Stimulated activated CD8-positive, alpha-beta memory T cell treated with anti-CD3 and anti-CD28 coated beads, Interleukin-4, amount 100 ng/mL, for 48 hours (primary cell): Measurements from ENCODE around the gene SLC6A17.

Experiments used
- DNase-seq: peaks from one replicate; pipeline ENCODE4 v3.0.0-alpha.2; 2020

Gene SLC6A17

DNA sequence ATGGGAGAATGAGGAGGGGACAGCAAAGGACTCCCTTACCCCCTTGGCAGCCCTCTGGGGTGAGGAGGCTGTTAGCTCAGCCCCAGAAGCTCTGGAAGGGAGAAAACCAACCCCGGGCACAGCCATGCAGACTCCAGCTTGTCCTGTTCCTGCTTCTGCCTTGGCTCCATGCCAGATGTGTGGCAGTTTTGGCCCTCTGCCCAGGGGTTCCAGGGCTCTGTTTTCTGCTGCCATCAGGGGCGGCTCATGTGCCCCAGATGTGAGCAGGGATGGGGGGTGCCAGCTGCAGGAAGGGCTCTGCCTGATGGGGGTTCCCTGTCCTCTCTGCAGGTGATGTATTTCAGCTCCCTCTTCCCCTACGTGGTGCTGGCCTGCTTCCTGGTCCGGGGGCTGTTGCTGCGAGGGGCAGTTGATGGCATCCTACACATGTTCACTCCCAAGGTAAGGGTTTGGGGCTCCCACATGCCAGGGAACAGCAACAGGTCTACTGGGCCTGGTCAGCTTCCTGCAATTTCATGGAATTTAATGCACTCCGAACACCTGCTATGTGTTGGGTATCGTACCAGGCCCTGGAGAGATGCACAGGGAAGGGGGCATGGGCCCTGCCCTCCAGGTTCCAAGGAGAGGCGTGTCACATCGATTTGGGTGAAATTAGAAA is 26.1 kb downstream of the SLC6A17 start:
- no peak for DNase-seq

DNA sequence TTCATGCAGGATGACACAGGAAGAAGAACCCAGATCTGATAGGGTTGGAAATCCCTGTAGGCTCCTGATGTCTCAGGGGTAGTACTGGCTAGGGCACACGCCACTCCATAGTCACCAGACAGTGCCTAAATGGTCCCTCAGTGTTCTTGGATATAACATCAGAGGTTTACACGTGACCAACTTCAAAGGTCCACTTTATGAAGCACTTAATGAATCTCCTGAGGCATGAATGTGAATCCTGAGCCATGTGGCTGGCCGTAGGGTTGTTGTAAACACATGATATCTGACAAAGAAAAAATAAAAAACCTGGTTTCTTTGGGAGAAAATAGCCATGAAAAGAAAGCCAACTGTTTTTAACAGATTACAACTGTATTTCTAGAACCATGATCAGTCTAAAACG is 27.5 kb downstream of the SLC6A17 start:
- DNase-seq, result no peak

DNA sequence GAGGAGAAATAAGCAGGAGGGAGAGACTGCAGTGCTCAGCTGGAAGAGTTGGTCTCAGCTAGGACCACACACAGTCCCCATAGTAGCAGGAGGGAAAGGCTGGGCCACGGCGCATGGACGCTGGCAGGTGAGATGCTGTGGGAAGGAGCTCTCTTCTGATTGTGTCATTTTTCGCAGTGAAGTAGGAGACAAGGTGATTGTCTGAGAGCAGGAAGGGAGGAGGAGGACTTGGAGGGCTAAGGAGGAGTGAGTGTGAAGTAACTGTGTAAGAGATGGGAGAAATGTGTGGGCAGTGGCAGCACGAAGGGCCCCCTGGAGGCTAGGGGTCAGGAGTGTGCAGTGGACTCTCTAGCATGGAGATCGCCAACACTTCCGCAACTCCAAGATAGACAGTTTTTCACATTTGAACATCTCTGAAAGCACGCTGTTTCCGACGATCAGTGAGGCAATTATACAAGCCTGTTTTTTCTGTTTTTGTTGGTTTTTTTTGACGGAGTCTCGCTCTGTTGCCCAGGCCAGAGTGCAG is 33.4 kb downstream of the SLC6A17 start:
- no peak for DNase-seq

DNA sequence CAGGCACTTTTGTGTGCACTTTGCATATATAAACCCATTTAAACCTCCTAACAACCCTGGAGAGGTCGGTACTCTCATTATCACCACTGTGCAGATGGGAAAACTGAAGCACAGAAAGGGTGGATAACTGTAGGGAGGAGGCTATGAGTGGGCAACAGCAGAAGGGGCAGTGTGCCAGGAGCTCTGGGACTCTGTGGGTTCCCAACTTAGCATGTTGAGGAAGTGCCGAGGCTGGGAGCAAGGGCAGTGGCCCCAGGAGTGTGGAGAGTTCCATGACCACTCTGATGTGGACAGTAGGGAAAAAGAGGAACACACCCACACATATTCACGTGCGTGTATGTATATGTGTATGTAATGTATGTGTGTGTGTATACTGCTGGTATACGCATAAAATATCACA is 34.2 kb downstream of the SLC6A17 start:
- DNase-seq, result no peak

DNA sequence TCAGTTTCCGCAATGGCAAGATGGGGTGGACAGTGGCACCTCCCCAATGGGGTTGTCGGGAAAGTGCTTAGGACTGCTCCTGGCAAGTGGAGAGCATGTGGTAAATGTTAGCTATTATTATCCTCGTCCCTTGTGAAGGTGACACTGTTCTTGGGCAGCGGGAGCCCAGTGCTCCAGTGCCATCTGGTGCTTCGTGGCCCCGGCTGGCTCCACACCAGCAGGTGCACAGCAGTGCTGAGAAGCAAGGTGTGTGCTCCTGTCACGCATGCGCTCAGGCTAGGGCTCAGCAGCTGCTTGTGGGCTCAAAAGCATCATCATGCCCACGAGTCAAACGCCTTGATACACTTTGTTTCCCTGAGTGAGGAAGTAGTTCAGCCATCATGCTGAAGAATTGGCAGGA is 34.9 kb downstream of the SLC6A17 start:
- DNase-seq, result no peak

DNA sequence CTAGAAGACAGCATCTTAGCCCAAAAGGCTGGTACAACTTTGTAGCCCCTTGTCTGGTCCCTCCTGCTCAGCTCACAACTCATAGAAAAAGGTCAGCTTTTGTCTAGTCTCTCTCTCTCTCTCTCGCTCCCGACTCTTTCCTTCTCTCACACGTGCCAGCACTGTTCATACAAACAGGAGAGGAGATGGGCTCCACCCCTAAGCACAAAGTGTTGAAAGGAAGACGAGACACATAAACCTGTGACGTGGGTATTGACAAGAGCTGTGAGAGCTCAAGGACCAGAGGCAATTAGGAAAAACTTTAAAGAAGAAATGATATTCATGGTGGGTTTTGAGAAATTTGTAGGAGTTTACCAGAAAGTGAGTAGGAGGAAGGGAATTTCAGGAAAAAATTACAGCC is 36.3 kb downstream of the SLC6A17 start:
- DNase-seq, result no peak

DNA sequence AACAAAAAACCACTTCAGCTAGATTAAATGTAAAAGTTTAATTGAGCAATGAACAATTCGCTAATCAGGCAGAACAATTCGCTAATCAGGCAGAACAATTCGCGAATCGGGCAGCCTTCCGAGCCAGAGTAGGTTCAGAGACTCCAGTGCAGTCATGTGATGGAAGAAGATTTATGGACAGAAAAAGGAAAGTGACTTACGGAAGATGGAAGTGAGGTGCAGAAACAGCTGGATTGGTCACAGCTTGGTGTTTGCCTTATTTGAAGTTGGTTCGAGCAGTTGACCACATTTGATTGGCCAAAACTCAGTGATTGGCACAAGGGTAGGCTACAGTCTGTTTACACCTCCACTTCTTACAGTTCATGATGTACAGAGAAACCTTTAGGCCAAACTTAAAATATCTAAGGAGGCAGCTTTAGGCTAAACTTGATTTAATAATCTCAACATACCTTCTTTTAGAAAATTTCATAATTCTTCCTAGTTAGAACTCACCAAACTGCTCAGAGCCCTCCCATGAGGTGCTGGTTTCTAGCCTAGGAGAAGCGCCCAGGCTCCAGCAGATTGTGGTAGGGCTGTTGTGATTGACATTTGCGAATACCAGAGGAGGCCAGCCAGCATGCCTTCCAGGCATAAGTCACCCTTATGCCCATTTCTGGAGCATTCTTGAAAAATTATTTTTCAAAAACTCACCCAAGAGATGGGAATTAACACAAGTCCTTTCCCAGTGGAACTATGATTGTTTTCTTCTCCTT is 37.0 kb downstream of the SLC6A17 start:
- no peak for DNase-seq

DNA sequence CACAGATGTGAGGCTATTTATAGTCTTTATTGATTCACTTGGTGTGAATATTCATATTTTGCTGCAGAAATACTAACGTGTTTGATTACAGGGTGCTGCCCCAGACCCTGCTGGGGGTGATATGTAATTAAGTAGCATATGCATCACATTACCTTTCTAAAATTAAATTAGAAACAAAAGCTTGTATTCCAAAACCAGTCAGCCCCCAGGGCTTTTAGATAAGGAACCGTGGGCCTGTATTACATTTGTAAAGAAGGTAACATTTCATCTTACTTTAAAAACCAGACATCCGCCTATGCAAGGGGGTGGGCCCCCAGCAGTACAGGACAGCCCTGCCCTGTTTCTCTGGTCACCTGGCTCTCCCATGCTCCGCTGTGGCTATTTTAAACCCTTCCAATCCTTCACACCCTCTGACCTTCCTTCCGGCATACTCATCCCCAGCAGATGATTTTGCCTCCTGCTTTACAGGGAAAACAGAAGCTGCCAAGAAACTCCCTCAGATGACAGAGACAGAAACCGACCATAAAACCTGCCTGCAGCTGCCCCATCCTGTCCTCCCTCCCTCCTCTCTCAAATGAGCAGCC is 37.8 kb downstream of the SLC6A17 start:
- DNase-seq, result no peak

DNA sequence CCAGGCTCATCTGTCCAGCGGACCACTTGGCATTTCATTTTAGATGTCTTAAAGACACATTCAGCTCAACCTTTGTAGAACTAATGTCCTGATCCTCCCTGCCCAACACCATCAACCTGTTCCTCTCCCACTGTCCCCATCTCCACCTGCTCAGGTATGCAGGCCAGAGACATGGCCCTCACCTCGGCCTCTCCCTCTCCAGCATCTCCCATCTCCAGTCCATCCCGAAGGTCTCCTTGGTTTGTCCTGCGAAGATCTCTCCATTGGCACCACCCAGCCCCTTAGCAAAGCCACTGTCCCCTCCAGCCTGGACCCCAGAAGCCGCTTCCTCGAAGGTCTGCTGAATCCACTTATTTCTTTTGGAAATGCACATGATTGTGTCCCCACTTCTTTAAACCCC is 38.9 kb downstream of the SLC6A17 start:
- DNase-seq, result no peak

DNA sequence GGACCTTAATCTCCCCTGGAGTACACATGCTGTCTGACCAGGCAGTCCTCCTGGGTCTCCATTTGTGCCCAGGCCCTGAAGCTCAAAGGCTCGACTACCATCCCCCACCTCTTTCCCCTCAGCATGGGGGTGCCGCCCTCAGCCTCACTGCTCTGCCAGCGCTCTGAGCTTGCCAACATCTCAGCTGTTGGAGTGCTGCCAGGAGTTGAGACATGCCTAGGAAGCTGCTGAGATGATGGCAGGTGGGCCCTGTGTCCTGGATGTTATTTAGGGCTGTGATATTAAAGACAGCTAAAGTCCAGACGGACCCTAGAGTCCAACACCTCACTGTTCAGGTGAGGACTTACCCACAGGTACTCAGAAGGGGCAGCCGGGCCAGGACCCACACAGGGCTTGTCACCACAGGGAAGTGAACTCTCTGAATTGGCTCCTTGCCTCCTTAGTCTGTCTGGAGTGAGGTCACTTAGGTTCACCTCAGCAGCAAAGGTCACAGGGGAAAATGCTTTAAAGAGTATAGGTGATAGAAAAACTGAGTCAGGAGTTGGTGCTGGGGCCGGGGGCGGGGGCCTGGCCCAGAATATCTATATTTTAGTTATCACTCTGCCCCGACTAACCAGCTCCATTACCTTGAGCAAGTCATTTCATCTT is 40.1 kb downstream of the SLC6A17 start:
- no peak for DNase-seq

DNA sequence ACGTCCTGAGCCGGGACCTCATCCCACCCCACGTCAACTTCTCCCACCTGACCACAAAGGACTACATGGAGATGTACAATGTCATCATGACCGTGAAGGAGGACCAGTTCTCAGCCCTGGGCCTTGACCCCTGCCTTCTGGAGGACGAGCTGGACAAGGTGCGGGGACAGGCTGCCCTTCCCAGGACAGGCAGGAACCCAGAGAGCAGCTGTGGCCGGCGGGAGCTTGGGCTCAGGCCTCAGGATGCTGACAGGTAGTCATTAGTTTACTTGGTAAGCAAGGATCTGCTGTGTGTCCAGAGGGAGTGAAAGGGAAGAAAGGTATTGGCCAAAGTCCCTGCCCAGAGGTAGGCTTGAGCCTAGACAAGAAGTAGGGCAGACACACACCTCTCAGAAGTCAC is 42.2 kb downstream of the SLC6A17 start:
- DNase-seq, result no peak

DNA sequence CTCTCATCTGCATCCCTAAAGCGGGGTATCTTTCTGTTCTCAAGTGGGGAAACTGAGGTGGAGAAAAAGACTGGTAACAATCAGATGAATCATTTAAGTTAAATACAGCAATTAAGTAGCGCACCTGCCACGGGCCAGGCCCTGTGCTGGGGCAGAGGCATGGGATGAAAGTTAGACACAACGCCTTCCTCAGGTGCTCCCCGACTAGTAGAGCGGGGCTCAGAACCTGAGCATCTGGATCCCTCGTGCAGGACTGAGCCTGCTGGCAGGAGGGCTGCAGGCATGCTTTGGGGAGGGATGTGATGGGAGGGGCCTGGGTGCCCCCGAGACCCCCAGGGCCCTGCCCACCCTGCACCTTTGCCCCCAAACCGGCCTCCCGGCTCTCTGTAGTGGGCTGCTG is 44.9 kb downstream of the SLC6A17 start:
- no peak for DNase-seq

DNA sequence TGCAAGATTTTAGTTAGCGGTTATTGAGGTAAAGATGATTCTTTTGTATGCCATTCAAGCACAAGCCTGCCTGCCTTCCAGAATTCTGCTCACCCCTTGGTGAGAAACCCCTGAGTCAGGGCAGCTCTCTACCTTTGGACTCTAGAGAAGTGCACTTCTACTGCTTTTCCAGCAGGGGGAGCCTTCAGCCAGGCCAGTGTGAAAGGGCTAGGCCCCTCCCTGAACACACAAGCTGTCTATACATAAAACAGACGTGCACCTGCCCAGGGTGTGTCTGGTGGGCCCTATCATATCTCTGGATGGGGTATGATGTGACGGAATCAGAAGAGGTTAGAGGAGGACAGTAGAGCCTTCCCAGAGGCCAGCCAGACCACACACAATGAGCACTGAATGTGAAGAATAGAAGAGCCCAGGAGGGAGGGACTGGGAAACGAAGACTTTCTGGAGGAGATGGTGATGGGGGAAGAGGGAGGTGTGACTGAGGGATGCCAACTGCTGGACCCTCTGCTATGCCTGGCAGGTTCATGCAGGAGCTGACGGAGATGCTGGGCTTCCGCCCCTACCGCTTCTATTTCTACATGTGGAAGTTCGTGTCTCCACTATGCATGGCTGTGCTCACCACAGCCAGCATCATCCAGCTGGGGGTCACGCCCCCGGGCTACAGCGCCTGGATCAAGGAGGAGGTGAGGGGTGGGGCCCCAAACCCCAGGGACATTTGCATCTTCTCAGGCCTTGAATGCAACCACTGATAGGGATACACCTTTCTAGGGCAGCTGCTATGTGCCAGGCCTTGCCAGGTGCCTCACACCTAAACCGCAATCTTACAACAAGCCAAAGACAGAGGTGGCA is 46.8 kb downstream of the SLC6A17 start:
- DNase-seq, result peak; percentile 62

DNA sequence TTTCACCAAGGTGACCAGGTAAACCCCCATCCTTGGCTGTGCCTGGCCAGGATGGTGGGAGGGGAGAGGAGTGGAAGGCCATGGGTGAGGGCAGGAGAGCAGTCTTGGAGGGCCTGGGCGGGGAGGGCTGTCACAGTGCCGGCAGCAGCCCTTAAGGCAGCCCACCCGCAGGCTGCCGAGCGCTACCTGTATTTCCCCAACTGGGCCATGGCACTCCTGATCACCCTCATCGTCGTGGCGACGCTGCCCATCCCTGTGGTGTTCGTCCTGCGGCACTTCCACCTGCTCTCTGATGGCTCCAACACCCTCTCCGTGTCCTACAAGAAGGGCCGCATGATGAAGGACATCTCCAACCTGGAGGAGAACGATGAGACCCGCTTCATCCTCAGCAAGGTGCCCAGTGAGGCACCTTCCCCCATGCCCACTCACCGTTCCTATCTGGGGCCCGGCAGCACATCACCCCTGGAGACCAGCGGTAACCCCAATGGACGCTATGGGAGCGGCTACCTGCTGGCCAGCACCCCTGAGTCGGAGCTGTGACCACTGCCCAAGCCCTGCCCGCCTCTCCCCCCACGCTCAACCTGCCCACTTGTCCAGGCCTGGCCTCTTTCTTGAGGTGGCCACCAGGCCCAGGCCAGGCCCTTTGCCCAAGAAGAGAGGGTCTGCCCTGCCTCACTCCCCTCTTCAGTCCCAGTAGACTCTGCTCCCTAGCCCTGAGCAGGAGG is 47.8 kb downstream of the SLC6A17 start:
- DNase-seq, result no peak

DNA sequence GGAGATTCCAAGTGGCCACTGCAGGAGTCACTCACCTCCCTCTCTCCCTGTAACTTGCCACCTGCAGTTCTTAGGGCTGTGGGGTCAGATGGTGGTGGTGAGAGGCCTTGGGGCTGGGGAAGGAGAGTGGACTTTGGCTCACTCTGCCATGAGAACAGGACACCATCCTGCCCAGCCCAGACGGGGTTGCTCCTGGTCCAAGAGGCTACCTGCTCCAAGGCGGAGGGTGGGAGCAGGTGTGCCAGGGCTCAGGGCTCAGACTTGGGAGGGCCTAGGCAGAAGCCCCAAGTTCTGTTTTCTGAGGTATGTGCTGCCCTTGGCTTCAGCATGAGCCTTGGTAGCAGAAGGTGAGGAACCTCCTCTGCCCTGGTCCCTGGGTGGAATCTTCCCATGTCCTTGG is 48.5 kb downstream of the SLC6A17 start:
- no peak for DNase-seq

DNA sequence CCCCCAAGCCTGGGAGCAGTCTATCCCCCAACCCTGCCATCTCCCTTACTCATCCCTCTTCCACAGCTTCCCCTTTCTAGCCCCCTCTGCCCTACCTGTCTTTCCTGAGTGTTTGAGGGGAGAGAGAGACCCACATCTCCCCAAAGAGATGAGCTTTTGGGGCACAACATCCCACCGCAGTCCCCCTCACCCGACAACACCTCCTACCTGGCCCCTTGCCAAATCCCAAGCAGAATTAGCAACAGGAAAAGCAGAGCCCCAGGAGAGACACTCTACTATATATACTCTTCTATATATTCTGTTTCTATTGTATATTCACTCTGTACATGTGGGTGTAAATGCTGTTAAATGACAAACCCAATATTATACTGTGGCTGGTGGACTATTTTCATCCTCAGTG is 49.9 kb downstream of the SLC6A17 start:
- no peak for DNase-seq

DNA sequence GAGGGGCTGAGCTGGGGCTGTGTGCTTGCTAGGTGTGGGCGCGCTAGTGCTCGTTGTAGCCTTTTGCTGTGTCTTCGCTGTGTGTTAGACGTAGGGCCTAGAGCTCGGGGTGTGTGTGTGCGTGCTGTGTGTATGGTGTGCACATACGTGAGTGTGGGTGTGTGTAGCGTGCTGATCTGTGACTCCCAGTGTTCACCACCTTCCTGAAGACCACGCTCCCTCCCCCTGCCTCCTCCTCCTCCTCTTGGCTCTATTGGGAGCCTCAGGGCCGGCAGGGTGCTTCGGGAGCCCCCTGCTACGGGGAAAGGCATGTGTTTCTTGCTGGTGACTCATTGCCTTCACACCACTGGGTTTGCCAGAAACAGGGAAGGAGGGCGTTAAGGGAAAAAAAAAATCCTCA is 50.4 kb downstream of the SLC6A17 start:
- DNase-seq, result no peak

DNA sequence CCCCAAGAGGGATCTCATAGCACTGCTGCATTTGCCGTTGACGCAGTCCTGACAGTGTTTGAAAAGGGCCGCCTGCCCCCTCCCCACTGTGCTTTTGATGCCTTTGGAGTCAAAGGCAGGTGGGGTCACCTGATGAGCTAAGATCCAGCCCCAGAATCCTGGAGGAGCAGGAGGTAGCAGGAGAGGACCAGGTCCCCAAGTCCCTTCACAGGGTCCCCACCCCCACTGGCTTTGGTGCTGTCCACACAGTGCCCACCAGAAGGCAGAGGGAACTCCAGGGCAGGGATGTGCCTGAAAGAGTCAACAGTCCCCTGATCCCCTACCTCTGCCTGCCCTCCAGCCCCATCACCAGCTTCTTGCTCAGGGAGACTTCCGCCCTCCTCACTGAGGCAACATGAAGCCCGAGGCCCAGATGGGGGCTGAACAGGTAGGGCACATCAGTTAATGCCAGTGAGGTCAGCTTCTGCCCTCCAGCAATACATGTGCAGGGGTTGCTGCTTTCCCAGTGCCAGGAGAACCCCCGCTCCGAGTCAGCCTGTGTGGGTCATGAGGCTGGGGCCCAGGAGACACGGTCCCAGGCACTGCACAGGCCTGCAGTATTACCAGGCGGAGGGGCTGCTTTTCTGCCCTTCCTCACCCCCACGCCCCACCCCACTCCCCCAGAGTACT is 51.0 kb downstream of the SLC6A17 start:
- DNase-seq, result no peak

DNA sequence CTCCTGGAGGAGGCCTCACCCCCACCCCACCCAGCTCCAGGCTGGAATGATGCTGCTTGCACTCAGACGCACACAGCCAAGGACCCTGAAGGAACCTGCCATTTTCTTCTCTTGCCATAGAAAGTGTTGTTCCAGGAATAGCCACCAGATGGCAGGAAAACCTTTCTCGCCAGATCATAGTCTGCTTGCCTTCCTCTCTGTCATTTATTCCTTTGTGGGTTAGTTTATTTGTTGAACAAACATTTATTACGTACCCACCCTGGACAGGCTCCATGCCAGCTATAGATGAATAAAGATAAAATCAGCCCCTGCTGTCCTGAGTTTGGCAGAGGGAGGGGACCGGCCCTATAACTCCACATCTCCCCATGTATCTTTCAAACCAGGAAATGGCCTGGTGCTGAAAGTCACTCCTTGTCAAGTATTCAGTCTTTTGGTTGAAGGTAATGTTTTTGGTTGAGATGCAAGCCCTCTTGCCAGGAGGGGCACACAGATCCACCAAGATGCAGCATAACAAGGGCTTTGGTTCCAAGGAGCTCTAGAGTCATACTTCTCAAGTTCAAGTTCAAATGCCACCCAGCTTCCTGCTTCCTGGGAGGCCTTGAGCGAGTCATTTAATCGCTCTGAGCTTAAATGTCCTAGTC is 52.8 kb downstream of the SLC6A17 start:
- DNase-seq, result peak; percentile 82

DNA sequence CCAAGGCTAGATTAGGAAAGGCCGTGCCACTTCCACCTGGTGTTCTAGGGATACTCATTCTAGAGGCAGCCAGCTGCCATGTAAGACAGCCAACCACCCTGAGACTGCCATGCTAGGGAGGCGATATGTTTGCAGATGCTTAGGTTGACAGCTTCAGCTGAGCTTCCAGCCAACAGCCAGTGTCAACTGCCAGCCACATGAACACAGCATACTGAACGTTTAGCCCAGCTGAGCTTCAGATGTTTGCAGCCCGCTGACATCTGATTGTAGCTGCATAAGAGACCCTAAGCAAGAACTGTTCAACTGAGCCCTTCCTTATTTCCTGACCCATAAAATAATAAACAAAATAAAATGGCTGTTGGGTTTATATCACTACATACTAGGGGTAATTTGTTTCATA is 54.9 kb downstream of the SLC6A17 start:
- DNase-seq, result no peak

DNA sequence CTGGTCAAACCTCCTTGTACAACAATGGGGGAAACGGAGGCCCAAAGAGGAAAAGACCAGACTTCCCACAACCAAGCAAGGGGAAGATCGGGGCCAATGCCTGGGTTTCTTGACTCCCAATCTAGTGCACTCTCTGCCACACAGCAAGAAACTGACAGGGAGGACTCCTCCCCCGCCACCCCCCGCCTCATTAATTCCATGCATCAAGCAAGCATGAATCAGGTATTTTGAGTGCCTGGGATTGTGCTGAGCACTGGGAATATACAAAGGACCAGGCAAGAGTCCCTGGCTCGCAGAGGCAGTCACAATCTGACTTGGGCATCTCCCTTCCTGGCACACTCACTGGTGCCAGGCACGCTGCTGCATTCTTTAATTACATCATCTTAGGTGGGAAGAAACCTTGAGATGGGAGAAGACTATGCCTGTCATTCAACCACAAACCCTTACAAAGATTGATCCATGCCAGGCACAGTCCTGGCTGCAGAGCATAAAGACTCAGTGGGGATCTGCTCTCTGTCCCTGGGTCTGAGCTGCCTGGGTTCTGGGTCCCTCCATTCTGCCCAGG is 55.4 kb downstream of the SLC6A17 start:
- DNase-seq, result no peak
